Measurements from ENCODE around the gene SARDH. TPM values are rescaled to one million over a fixed set of nuclear protein-coding genes. Genes with fewer than 3 reads are reported as not detected.

The SARDH gene
- total and polyA plus RNA-seq, 2 donors (not counting 1 experiment from before 2014, with no cell fraction given): 0.03 to 0.07 TPM

DNA sequence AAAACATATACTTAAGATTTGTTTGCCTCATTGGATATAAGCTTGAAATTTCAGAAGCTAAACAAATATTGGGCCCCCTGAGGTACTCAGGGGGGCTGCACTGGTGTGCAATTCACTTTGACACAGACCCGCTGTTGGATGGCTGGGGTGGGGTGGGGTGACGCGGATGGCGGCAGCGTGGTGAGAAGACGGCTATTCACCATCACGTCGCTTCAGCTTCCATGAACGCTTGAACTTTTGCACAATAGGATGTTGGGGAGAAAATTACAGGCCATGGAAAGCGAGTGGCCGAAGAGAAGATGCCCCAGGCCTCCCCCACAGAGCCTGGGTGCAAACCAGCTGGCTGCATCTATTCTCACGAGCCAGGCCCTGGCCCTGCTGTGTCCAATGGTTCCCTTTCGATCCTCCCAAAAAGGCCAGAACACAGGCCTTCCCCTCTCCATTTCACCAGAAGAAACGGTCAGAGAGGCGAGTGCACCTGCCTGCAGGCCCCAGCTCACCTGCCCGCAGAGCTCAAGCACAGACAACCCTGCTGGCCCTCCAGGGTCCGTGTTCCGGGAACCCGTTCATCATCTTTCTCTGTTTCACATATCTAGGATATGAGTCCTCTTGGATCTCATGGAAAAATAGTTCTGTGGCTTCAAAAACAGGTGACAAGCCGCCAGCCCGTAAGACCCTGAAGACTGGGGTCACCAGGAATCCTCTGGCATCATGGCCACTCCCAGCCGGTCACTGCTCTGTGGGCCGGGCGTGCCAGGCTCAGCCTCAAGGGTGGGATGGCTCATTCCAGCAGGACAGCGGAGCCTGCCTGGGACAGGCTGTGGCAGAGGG lies 46.8 kb upstream of the SARDH start:
- H3K27ac Mint-ChIP-seq: peak overlapping the region; percentile 97
- peak overlapping the region; percentile 84 for H3K4me3 Mint-ChIP-seq
- Histone ChIP-seq H3K4me2 (replicated peaks; ENCODE audit: low read depth, low read length, poor library complexity, severe bottlenecking) (peak overlapping the region; percentile 77), H4K20me1 (ENCODE audit: control insufficient read depth, insufficient read depth, low read length, poor library complexity, severe bottlenecking) (peaks cover 19% of the 10 kb centered on the region), H3K36me3 (replicated peaks in 1 of 2; ENCODE audit: control extremely low read depth in 1 of 2, control insufficient read depth in 1 of 2, extremely low read depth in 1 of 2, insufficient read depth in 2 of 2, low read length in 1 of 2) (peaks cover 0 to 40% of the 10 kb centered on the region in 2 experiments), H3K4me1 (ENCODE audit: control insufficient read depth in 2 of 2, insufficient read depth in 2 of 2, low read length in 2 of 2) (peaks cover 77 to 87% of the 10 kb centered on the region in 2 donors), H2AFZ (ENCODE audit: insufficient read depth, low read depth, low read length, poor library complexity, severe bottlenecking) (no peak overlapping the region), H3K9ac (ENCODE audit: low read length) (no peak overlapping the region), H3K4me3 (ENCODE audit: control extremely low read depth in 1 of 5, extremely low read depth in 1 of 5, insufficient read depth in 1 of 5, low read depth in 2 of 5, low read length in 4 of 5) (no peak overlapping the region), H3K9me3 (ENCODE audit: control extremely low read depth in 1 of 3, control insufficient read depth in 2 of 3, insufficient read depth in 1 of 3, low read length in 2 of 3) (no peaks in the 10 kb centered on the region), H3K79me2 (ENCODE audit: control insufficient read depth, insufficient read depth, low read length) (peaks cover 63% of the 10 kb centered on the region), H3K27ac (ENCODE audit: low read length in 2 of 2) (peak overlapping the region; percentile 59 to 95), H3K27me3 (replicated peaks in 1 of 4; ENCODE audit: control extremely low read depth in 1 of 4, control insufficient read depth in 3 of 4, insufficient read depth in 4 of 4, low read length in 3 of 4) (no peaks in the 10 kb centered on the region)
- H3K9me3 Mint-ChIP-seq (ENCODE audit: insufficient read depth): no peaks in the 10 kb centered on the region
- no peak for DNase-seq
- intact Hi-C loops (cut with micrococcal nuclease): loop anchor here (5.0 kb wide), 1 partner anchor 48 kb away; the partner anchor contains the start of gene SARDH
- ChIA-PET CTCF (interaction anchor here (0.6 to 19.3 kb wide), 4 partner anchors 8 to 210 kb away, joined by 3 to 561 read pairs (median 49); no protein-coding TSS in a partner anchor), POLR2A (interaction anchor here (1.6 kb wide), 1 partner anchor 208 kb away, joined by 5 read pairs; no protein-coding TSS in a partner anchor)
- no peaks in the 10 kb centered on the region for H3K27me3 Mint-ChIP-seq
- WGBS (ENCODE audit: insufficient coverage): 96% methylated on average over 22 of the region's 25 CpGs
- TF ChIP-seq, protein P1, sequence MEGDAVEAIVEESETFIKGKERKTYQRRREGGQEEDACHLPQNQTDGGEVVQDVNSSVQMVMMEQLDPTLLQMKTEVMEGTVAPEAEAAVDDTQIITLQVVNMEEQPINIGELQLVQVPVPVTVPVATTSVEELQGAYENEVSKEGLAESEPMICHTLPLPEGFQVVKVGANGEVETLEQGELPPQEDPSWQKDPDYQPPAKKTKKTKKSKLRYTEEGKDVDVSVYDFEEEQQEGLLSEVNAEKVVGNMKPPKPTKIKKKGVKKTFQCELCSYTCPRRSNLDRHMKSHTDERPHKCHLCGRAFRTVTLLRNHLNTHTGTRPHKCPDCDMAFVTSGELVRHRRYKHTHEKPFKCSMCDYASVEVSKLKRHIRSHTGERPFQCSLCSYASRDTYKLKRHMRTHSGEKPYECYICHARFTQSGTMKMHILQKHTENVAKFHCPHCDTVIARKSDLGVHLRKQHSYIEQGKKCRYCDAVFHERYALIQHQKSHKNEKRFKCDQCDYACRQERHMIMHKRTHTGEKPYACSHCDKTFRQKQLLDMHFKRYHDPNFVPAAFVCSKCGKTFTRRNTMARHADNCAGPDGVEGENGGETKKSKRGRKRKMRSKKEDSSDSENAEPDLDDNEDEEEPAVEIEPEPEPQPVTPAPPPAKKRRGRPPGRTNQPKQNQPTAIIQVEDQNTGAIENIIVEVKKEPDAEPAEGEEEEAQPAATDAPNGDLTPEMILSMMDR (IDR thresholded peaks at IDR 0.05): no peak
- no peak for TF ChIP-seq EZH2 (IDR thresholded peaks at IDR 0.05; ENCODE audit: borderline replicate concordance, insufficient read depth, low read depth, low read length, poor library complexity, severe bottlenecking)
- peaks cover 85% of the 10 kb centered on the region for H3K4me1 Mint-ChIP-seq
- ATAC-seq (ENCODE audit: low read depth): no peak

DNA sequence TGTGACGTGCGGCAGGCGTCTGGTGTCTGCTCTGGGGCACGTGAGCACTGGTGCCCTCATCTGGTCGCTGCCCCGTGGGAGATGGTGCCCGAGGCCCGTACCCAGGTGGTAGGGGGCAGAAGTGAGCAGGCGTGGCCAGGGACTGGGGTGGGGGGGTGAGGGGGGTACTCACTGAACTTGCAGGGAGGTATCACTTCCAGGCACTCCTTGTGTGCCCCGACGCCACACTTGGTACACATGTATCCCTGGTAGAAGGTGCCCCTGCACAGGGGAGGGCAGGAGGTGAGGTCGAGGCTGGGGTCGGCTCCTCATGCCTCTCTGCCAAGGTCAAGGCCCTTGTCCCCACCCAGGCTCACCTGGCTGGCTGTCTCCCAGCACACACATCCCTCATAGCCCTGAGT lies 45.2 kb upstream of the SARDH start:
- DNase-seq: peak; percentile 46
- Histone ChIP-seq H4K20me1 (ENCODE audit: control insufficient read depth, insufficient read depth, low read length, poor library complexity, severe bottlenecking) (peaks cover 26% of the 10 kb centered on the region), H2AFZ (ENCODE audit: insufficient read depth, low read depth, low read length, poor library complexity, severe bottlenecking) (no peak overlapping the region), H3K4me3 (ENCODE audit: control extremely low read depth in 1 of 5, extremely low read depth in 1 of 5, insufficient read depth in 1 of 5, low read depth in 2 of 5, low read length in 4 of 5) (no peak overlapping the region), H3K36me3 (replicated peaks in 1 of 2; ENCODE audit: control extremely low read depth in 1 of 2, control insufficient read depth in 1 of 2, extremely low read depth in 1 of 2, insufficient read depth in 2 of 2, low read length in 1 of 2) (peaks cover 0 to 49% of the 10 kb centered on the region in 2 experiments), H3K4me2 (replicated peaks; ENCODE audit: low read depth, low read length, poor library complexity, severe bottlenecking) (peak overlapping the region; percentile 56), H3K9me3 (ENCODE audit: control extremely low read depth in 1 of 3, control insufficient read depth in 2 of 3, insufficient read depth in 1 of 3, low read length in 2 of 3) (no peaks in the 10 kb centered on the region), H3K4me1 (ENCODE audit: control insufficient read depth in 2 of 2, insufficient read depth in 2 of 2, low read length in 2 of 2) (peaks cover 63 to 71% of the 10 kb centered on the region in 2 donors), H3K27me3 (replicated peaks in 1 of 4; ENCODE audit: control extremely low read depth in 1 of 4, control insufficient read depth in 3 of 4, insufficient read depth in 4 of 4, low read length in 3 of 4) (no peaks in the 10 kb centered on the region), H3K9ac (ENCODE audit: low read length) (no peak overlapping the region), H3K79me2 (ENCODE audit: control insufficient read depth, insufficient read depth, low read length) (peaks cover 65% of the 10 kb centered on the region), H3K27ac (ENCODE audit: low read length in 2 of 2) (peak overlapping the region; percentile 2 to 59)
- WGBS (ENCODE audit: insufficient coverage): 22% methylated on average over 11 of the region's 13 CpGs
- TF ChIP-seq EZH2 (IDR thresholded peaks at IDR 0.05; ENCODE audit: borderline replicate concordance, insufficient read depth, low read depth, low read length, poor library complexity, severe bottlenecking): no peak
- TF ChIP-seq, protein P1 (IDR thresholded peaks at IDR 0.05): no peak
- no peaks in the 10 kb centered on the region for H3K9me3 Mint-ChIP-seq (ENCODE audit: insufficient read depth)
- H3K27me3 Mint-ChIP-seq: no peaks in the 10 kb centered on the region
- ChIA-PET CTCF (interaction anchor here (1.2 to 19.3 kb wide), 20 partner anchors 10 to 315 kb away, joined by 3 to 561 read pairs (median 8); partner anchors contain the start of gene BRD3OS), POLR2A (interaction anchor here (0.5 to 1.6 kb wide), 5 partner anchors 28 to 211 kb away, joined by 3 to 16 read pairs (median 5); no protein-coding TSS in a partner anchor)
- H3K27ac Mint-ChIP-seq: peak overlapping the region; percentile 82
- peaks cover 69% of the 10 kb centered on the region for H3K4me1 Mint-ChIP-seq
- peak overlapping the region; percentile 59 for H3K4me3 Mint-ChIP-seq
- intact Hi-C loops (cut with micrococcal nuclease): no loop called here
- peak; percentile 21 for ATAC-seq (ENCODE audit: low read depth)
